GM18520 (cell line): ENCODE data around the gene CD44.
"Not testable (repeated sequence)": the region's sequence is repeated elsewhere in the genome, so short reads cannot be mapped to it uniquely, and the experiment has no call there.

Source experiments
- ATAC-seq: cut with Tn5 transposase; IDR thresholded peaks from one replicate; pipeline ENCODE4 v1.9.1; 2021; ENCODE audit not compliant: unreplicated experiment

The CD44 gene

GRCh38 chr11:35138943-35139721 is at the start of gene CD44:
Gene CD44, plus strand, starts transcription at chr11:35139171. Its CDS starts 133 bp downstream, at chr11:35139304.
- no peak for ATAC-seq

GRCh38 chr11:35089666-35090065 is 49.3 kb upstream of the CD44 start:
- peak; percentile 69 for ATAC-seq

- ATAC-seq: no peak
These were observed 48.8 kb upstream of the CD44 start for GRCh38 chr11:35090125-35090524.

- not testable (repeated sequence) for ATAC-seq
These were observed 48.0 kb upstream of the CD44 start for GRCh38 chr11:35090991-35091390.

- ATAC-seq: no peak
These were observed 42.2 kb upstream of the CD44 start for GRCh38 chr11:35096723-35097122.

GRCh38 chr11:35097814-35098455 is 41.0 kb upstream of the CD44 start:
- no peak for ATAC-seq

GRCh38 chr11:35098855-35099254 is 40.1 kb upstream of the CD44 start:
- ATAC-seq: no peak

- ATAC-seq: no peak
These were observed 39.5 kb upstream of the CD44 start for GRCh38 chr11:35099278-35100012.

GRCh38 chr11:35100013-35100383 is 39.0 kb upstream of the CD44 start:
- no peak for ATAC-seq

- ATAC-seq: no peak
These were observed 37.7 kb upstream of the CD44 start for GRCh38 chr11:35101223-35101622.

GRCh38 chr11:35102267-35102666 is 36.7 kb upstream of the CD44 start:
- no peak for ATAC-seq

GRCh38 chr11:35103366-35104208 is 35.4 kb upstream of the CD44 start:
- ATAC-seq: no peak

GRCh38 chr11:35104655-35105054 is 34.3 kb upstream of the CD44 start:
- no peak for ATAC-seq

GRCh38 chr11:35105319-35106079 is 33.5 kb upstream of the CD44 start:
- no peak for ATAC-seq

GRCh38 chr11:35106595-35106994 is 32.4 kb upstream of the CD44 start:
- no peak for ATAC-seq

GRCh38 chr11:35107861-35108260 is 31.1 kb upstream of the CD44 start:
- no peak for ATAC-seq

GRCh38 chr11:35108336-35108735 is 30.6 kb upstream of the CD44 start:
- not testable (repeated sequence) for ATAC-seq

- ATAC-seq: no peak
These were observed 29.9 kb upstream of the CD44 start for GRCh38 chr11:35109041-35109440.

- ATAC-seq: no peak
These were observed 29.1 kb upstream of the CD44 start for GRCh38 chr11:35109827-35110226.
